Tibial nerve (tissue), 3 donors: ENCODE results near the gene MLNR.

Experiments
- CTCF ChIP-seq, 5 experiments: fragments of 200-600 bp in 3 of 5; fragments of 450-650 bp in 2 of 5; sonication (generic) in 3 of 5; IDR thresholded peaks; one replicate each; pipeline ENCODE4 v1.5.1; 2016 to 2019; ENCODE audit warnings: antibody characterized with exemption in 5 of 5, mild to moderate bottlenecking in 3 of 5, moderate library complexity in 2 of 5
- POLR2A ChIP-seq, 2 donors: fragments of 450-650 bp; IDR thresholded peaks; one replicate each; pipeline ENCODE4 v1.6.1; 2017; ENCODE audit warnings: antibody characterized with exemption in 2 of 2, mild to moderate bottlenecking in 2 of 2, moderate library complexity in 2 of 2

- TF ChIP-seq CTCF (IDR thresholded peaks at IDR 0.05) (no peak), POLR2A (IDR thresholded peaks at IDR 0.05) (no peak)
These were observed 34.9 kb upstream of the MLNR start for GRCh38 chr13:49185264-49185663.
